ENCODE data around the gene HBD.

Gene HBD

DNA sequence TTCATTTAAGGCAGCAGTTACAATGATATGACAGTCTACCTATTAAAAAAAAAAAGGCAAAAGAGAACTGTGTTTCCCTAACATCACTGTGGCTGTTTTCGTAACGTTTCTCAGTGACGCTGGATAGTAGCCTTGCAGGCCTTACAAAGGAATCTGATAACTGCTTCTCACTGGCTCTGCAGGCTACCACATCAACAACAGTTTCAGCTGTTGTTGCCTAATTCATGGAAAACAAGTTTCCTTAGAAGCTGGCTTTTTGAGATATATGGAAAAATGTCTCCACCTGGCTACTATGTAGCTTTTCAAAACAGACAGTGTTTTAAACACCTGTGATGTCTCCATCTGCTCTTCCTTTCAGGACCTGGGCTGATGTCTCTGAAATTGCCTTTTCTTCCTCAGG, 37.6 kb downstream of the HBD start:
- no peak overlapping the region for H3K27ac ChIP-seq (ENCODE audit: low read depth, low read length)
- no peak overlapping the region for H3K4me2 ChIP-seq (ENCODE audit: low read depth, low read length, poor library complexity, severe bottlenecking)
- no peaks in the 10 kb centered on the region for H3K36me3 ChIP-seq (ENCODE audit: low read length)
- no peaks in the 10 kb centered on the region for H3F3A ChIP-seq (ENCODE audit: insufficient read depth)
- H3K27me3 ChIP-seq (ENCODE audit: low read length): no peaks in the 10 kb centered on the region
- no peaks in the 10 kb centered on the region; the same call in 1 of the 2 replicates for H3K9me3 ChIP-seq (ENCODE audit: insufficient read depth, low read length)
- H4K20me1 ChIP-seq (ENCODE audit: low read depth, low read length): no peaks in the 10 kb centered on the region
- H3K9ac ChIP-seq (ENCODE audit: low read length): no peak overlapping the region
- H3K9me2 ChIP-seq (replicated peaks; ENCODE audit: insufficient read depth, low read length): no peaks in the 10 kb centered on the region
- no peaks in the 10 kb centered on the region for H3K79me2 ChIP-seq (ENCODE audit: insufficient read depth, low read length)
- no peak overlapping the region for H3K4me3 ChIP-seq (ENCODE audit: insufficient read depth, low read length, poor library complexity, severe bottlenecking)
- no peak for TF ChIP-seq EZH2phosphoT487 (conservative IDR thresholded peaks at IDR 0.05; ENCODE audit: low read length)
- H2AFZ ChIP-seq (ENCODE audit: low read depth, low read length, severe bottlenecking): no peak overlapping the region

DNA sequence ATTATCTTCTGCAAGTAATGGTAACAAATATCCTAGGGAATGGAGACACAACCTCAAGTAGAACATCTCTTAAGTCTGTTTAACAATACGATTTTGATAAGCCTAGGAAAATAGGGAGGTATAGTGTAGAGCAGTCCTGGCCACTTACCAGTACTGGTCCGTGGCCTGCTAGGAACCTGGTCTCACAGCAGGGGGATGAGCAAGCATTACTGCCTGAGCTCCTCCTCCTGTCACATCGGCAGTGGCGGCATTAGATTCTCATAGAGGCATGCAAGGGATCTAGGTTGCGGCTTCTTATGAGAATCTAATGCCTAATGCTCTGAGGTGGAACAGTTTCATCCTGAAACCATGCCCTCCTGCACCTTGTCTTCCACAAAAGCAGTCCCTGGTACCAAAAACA, 38.2 kb downstream of the HBD start:
- no peaks in the 10 kb centered on the region for H3K36me3 ChIP-seq (ENCODE audit: low read length)
- H3K4me2 ChIP-seq (ENCODE audit: low read depth, low read length, poor library complexity, severe bottlenecking): no peak overlapping the region
- H3F3A ChIP-seq (ENCODE audit: insufficient read depth): no peaks in the 10 kb centered on the region
- no peak overlapping the region for H2AFZ ChIP-seq (ENCODE audit: low read depth, low read length, severe bottlenecking)
- no peak overlapping the region for H3K9ac ChIP-seq (ENCODE audit: low read length)
- TF ChIP-seq, protein P1, sequence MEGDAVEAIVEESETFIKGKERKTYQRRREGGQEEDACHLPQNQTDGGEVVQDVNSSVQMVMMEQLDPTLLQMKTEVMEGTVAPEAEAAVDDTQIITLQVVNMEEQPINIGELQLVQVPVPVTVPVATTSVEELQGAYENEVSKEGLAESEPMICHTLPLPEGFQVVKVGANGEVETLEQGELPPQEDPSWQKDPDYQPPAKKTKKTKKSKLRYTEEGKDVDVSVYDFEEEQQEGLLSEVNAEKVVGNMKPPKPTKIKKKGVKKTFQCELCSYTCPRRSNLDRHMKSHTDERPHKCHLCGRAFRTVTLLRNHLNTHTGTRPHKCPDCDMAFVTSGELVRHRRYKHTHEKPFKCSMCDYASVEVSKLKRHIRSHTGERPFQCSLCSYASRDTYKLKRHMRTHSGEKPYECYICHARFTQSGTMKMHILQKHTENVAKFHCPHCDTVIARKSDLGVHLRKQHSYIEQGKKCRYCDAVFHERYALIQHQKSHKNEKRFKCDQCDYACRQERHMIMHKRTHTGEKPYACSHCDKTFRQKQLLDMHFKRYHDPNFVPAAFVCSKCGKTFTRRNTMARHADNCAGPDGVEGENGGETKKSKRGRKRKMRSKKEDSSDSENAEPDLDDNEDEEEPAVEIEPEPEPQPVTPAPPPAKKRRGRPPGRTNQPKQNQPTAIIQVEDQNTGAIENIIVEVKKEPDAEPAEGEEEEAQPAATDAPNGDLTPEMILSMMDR (IDR thresholded peaks at IDR 0.05; ENCODE audit: insufficient read depth, low read length, poor library complexity, severe bottlenecking): no peak
- no peak for TF ChIP-seq EZH2phosphoT487 (conservative IDR thresholded peaks at IDR 0.05; ENCODE audit: low read length)
- H4K20me1 ChIP-seq (ENCODE audit: low read depth, low read length): no peaks in the 10 kb centered on the region
- H3K27me3 ChIP-seq (ENCODE audit: low read length): no peaks in the 10 kb centered on the region
- no peaks in the 10 kb centered on the region for H3K79me2 ChIP-seq (ENCODE audit: insufficient read depth, low read length)
- no peak overlapping the region for H3K4me3 ChIP-seq (ENCODE audit: insufficient read depth, low read length, poor library complexity, severe bottlenecking)
- H3K9me2 ChIP-seq (replicated peaks; ENCODE audit: insufficient read depth, low read length): no peaks in the 10 kb centered on the region
- no peaks in the 10 kb centered on the region; the same call in 1 of the 2 replicates for H3K9me3 ChIP-seq (ENCODE audit: insufficient read depth, low read length)
- no peak overlapping the region for H3K27ac ChIP-seq (ENCODE audit: low read depth, low read length)

DNA sequence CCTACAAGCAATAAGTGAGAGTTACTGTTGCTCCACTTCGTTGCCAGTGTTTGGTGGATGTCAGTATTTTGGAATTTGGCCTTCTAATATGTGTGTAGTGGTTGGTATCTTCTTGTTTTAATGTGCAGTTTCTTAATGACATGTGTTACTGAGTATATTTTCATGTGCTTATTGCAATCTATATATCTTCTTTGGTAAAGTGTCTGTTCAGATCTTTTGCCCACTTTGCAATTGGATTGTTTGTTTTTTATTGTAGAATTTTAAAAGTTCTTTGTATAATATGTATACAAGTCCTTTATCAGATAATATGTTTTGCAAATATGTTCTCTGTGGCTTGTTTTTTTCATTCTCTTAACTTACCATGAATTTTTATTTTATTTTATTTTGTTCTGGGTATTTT, 41.5 kb downstream of the HBD start:
- Histone ChIP-seq H3K79me2 (ENCODE audit: insufficient read depth, low read length) (no peaks in the 10 kb centered on the region), H3K36me3 (ENCODE audit: low read length) (no peaks in the 10 kb centered on the region), H3K4me2 (ENCODE audit: low read depth, low read length, poor library complexity, severe bottlenecking) (no peak overlapping the region), H3K27ac (ENCODE audit: low read depth, low read length) (no peak overlapping the region), H2AFZ (ENCODE audit: low read depth, low read length, severe bottlenecking) (no peak overlapping the region), H3K9ac (ENCODE audit: low read length) (no peak overlapping the region), H3K9me3 (ENCODE audit: insufficient read depth, low read length) (no peaks in the 10 kb centered on the region; the same call in 1 of the 2 replicates), H4K20me1 (ENCODE audit: low read depth, low read length) (no peaks in the 10 kb centered on the region), H3K9me2 (replicated peaks; ENCODE audit: insufficient read depth, low read length) (no peaks in the 10 kb centered on the region), H3K27me3 (ENCODE audit: low read length) (no peaks in the 10 kb centered on the region), H3F3A (ENCODE audit: insufficient read depth) (no peaks in the 10 kb centered on the region), H3K4me3 (ENCODE audit: insufficient read depth, low read length, poor library complexity, severe bottlenecking) (no peak overlapping the region)
- TF ChIP-seq EZH2phosphoT487 (conservative IDR thresholded peaks at IDR 0.05; ENCODE audit: low read length): no peak
- TF ChIP-seq, protein P1 (IDR thresholded peaks at IDR 0.05; ENCODE audit: insufficient read depth, low read length, poor library complexity, severe bottlenecking): no peak

DNA sequence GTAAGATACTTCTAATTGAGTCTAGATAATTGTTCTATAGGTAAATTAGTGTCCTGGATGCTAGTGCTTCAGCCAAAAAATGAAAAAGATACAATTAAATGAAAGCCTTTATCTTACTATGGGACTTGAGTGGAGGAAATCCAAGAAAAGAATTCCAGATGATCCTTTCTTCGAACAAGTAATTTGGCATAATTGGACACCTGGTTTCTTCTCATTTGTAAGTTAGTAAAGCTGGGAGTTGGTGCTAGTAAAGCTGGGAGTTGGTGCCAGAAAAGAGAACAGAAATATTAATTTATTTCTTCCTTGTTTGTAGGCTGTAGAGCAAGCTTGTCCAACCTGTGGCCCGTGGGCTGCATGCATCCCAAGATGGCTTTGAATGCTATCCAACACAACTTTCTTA, 46.1 kb downstream of the HBD start:
- Histone ChIP-seq H3K27ac (ENCODE audit: low read depth, low read length) (no peak overlapping the region), H3F3A (ENCODE audit: insufficient read depth) (no peaks in the 10 kb centered on the region), H3K9ac (ENCODE audit: low read length) (no peak overlapping the region), H3K36me3 (ENCODE audit: low read length) (no peaks in the 10 kb centered on the region), H4K20me1 (ENCODE audit: low read depth, low read length) (no peaks in the 10 kb centered on the region), H2AFZ (ENCODE audit: low read depth, low read length, severe bottlenecking) (no peak overlapping the region), H3K4me3 (ENCODE audit: insufficient read depth, low read length, poor library complexity, severe bottlenecking) (no peak overlapping the region), H3K27me3 (ENCODE audit: low read length) (no peaks in the 10 kb centered on the region), H3K79me2 (ENCODE audit: insufficient read depth, low read length) (no peaks in the 10 kb centered on the region), H3K4me2 (ENCODE audit: low read depth, low read length, poor library complexity, severe bottlenecking) (no peak overlapping the region), H3K9me2 (replicated peaks; ENCODE audit: insufficient read depth, low read length) (no peaks in the 10 kb centered on the region), H3K9me3 (ENCODE audit: insufficient read depth, low read length) (no peaks in the 10 kb centered on the region)
- TF ChIP-seq, protein P1 (IDR thresholded peaks at IDR 0.05; ENCODE audit: insufficient read depth, low read length, poor library complexity, severe bottlenecking): no peak
- TF ChIP-seq EZH2phosphoT487 (conservative IDR thresholded peaks at IDR 0.05; ENCODE audit: low read length): no peak

All from SU-DHL-6 (cell line).